ENCODE measurements around the gene WASHC4.
A peak's percentile ranks its signal among the peaks of the same experiment; 100 is the strongest.

The WASHC4 gene

GRCh38 chr12:105209091-105209490, 101.6 kb downstream of the WASHC4 start:
- no peak for DNase-seq (ENCODE audit: low read depth, low spot score)

GRCh38 chr12:105212438-105212837, 104.9 kb downstream of the WASHC4 start:
- peak; percentile 77 for DNase-seq (ENCODE audit: low read depth, low spot score)

- DNase-seq (ENCODE audit: low read depth, low spot score), result peak; percentile 18
Observed at GRCh38 chr12:105214148-105214547, 106.6 kb downstream of the WASHC4 start.

GRCh38 chr12:105214670-105215375, 107.3 kb downstream of the WASHC4 start:
- DNase-seq (ENCODE audit: low read depth, low spot score), result peak; percentile 16

GRCh38 chr12:105218434-105218833, 110.9 kb downstream of the WASHC4 start:
- no peak for DNase-seq (ENCODE audit: low read depth, low spot score)

Measured in astrocyte of the hippocampus (primary cell).